H1 (cell line): ENCODE results near the gene DEFB129. TPM values are rescaled to one million over a fixed set of nuclear protein-coding genes. Genes with fewer than 3 reads are reported as not detected.

Experiments
- CTCF ChIA-PET: fragments of 300-600 bp; sonication (Branson Sonifier 250); formaldehyde crosslinking; loops from one replicate; lab custom pipeline; 2021; ENCODE audit not compliant: partially characterized antibody; lab: Charles Lee
- POLR2A ChIA-PET: fragments of 300-600 bp; sonication (Branson Sonifier 250); formaldehyde crosslinking; loops from one replicate; lab custom pipeline; 2021; ENCODE audit warnings: inconsistent platforms; ENCODE audit not compliant: partially characterized antibody; lab: Charles Lee
- DNase-seq, 2 experiments: peaks; one replicate each; pipeline versions ENCODE4 v3.0.0 to v3.0.0-alpha.2; 2010 to 2022; ENCODE audit warnings: low spot score in 2 of 2, low read depth in 1 of 2, mixed read lengths in 1 of 2
- FAIRE-seq: peaks from 2 replicates; lab custom pipeline; 2011; peaks lifted over from hg19 to GRCh38; lab: Jason Lieb, UNC
- H2AFZ ChIP-seq: 2 replicates; pipeline ENCODE4 v1.8.1; 2012; ENCODE audit warnings: low read length, inconsistent platforms
- H2AK5ac ChIP-seq: 2 replicates; pipeline ENCODE4 v1.6.1; 2013; ENCODE audit warnings: low read depth, low read length
- H2BK120ac ChIP-seq: replicated peaks from 2 replicates; pipeline ENCODE3; 2013; ENCODE audit warnings: low read depth, low read length, inconsistent platforms
- H2BK12ac ChIP-seq: 2 replicates; pipeline ENCODE4 v1.6.1; 2013; ENCODE audit warnings: low read depth, low read length
- H2BK15ac ChIP-seq: 2 replicates; pipeline ENCODE4 v1.6.1; 2013; ENCODE audit warnings: low read length
- H2BK20ac ChIP-seq: 2 replicates; pipeline ENCODE4 v1.6.1; 2013; ENCODE audit warnings: low read length
- H2BK5ac ChIP-seq: 2 replicates; pipeline ENCODE4 v1.6.1; 2013; ENCODE audit warnings: low read depth, low read length
- H3K14ac ChIP-seq: 2 replicates; pipeline ENCODE4 v1.6.1; 2013; ENCODE audit warnings: inconsistent platforms; ENCODE audit not compliant: insufficient read length
- H3K18ac ChIP-seq: 2 replicates; pipeline ENCODE4 v1.6.1; 2013; ENCODE audit warnings: low read length; ENCODE audit errors: extremely low read depth
- H3K23ac ChIP-seq: 2 replicates; pipeline ENCODE4 v1.6.1; 2013; ENCODE audit warnings: inconsistent platforms; ENCODE audit not compliant: insufficient read length
- H3K23me2 ChIP-seq: 2 replicates; pipeline ENCODE4 v1.6.1; 2013; ENCODE audit warnings: low read depth, low read length
- H3K27ac ChIP-seq: 2 replicates; pipeline ENCODE4 v1.6.1; 2011; ENCODE audit warnings: low read depth, low read length, inconsistent platforms
- H3K27me3 ChIP-seq, 4 experiments: replicated peaks in 1 of 4; 1 replicate in 1 of 4; 2 replicates in 3 of 4; pipeline versions ENCODE4 v1.6.1 to v1.8.1; 2011 to 2013; ENCODE audit warnings: low read length in 3 of 4, mild to moderate bottlenecking in 3 of 4, inconsistent platforms in 2 of 4, mixed read lengths in 2 of 4, moderate library complexity in 1 of 4; ENCODE audit not compliant: control insufficient read depth in 3 of 4, insufficient read depth in 3 of 4; ENCODE audit errors: extremely low read depth in 1 of 4
- H3K36me3 ChIP-seq, 4 experiments: 2 replicates each; pipeline versions ENCODE4 v1.6.1 to v1.8.1; 2011 to 2013; ENCODE audit warnings: mild to moderate bottlenecking in 4 of 4, low read length in 3 of 4, moderate library complexity in 2 of 4, control low read depth in 1 of 4, inconsistent platforms in 1 of 4; ENCODE audit not compliant: insufficient read depth in 4 of 4, control insufficient read depth in 2 of 4
- H3K4ac ChIP-seq: replicated peaks from 2 replicates; pipeline ENCODE3; 2013; ENCODE audit warnings: low read length, low read depth, mixed read lengths, inconsistent platforms; ENCODE audit not compliant: insufficient read length
- H3K4me1 ChIP-seq, 4 experiments: replicated peaks in 1 of 4; 1 replicate in 1 of 4; 2 replicates in 3 of 4; pipeline versions ENCODE4 v1.6.1 to v1.8.1; 2011 to 2013; ENCODE audit warnings: low read length in 3 of 4, inconsistent platforms in 2 of 4, mixed read lengths in 1 of 4; ENCODE audit not compliant: insufficient read depth in 4 of 4, control insufficient read depth in 3 of 4
- H3K4me2 ChIP-seq, 2 experiments: 2 replicates each; pipeline versions ENCODE4 v1.6.1 to v1.8.1; 2011 to 2013; ENCODE audit warnings: low read depth in 2 of 2, low read length in 2 of 2, control low read depth in 1 of 2, inconsistent platforms in 1 of 2, mild to moderate bottlenecking in 1 of 2; ENCODE audit not compliant: insufficient read depth in 1 of 2
- H3K4me3 ChIP-seq, 4 experiments: fragments of 200-600, 300-600 bp in 1 of 4; sonication (generic), shearing (Covaris generic), sonication (Bioruptor Twin) in 1 of 4; 2 replicates each; pipeline versions ENCODE4 v1.5.1 to v1.8.1; 2011 to 2016; ENCODE audit warnings: low read length in 4 of 4, low read depth in 3 of 4, control low read depth in 2 of 4, inconsistent platforms in 2 of 4, mild to moderate bottlenecking in 2 of 4, mixed read lengths in 1 of 4, moderate library complexity in 1 of 4; ENCODE audit not compliant: insufficient read depth in 2 of 4; ENCODE audit errors: extremely low read depth in 1 of 4
- H3K56ac ChIP-seq: replicated peaks from 2 replicates; pipeline ENCODE3; 2013; ENCODE audit warnings: low read depth, mild to moderate bottlenecking, mixed read lengths, low read length, inconsistent platforms; ENCODE audit not compliant: insufficient read length
- H3K79me1 ChIP-seq: 2 replicates; pipeline ENCODE4 v1.6.1; 2013; ENCODE audit warnings: low read depth, low read length, control low read depth
- H3K79me2 ChIP-seq, 2 experiments: 2 replicates each; pipeline versions ENCODE4 v1.6.1 to v1.8.1; 2012 to 2013; ENCODE audit warnings: low read length in 2 of 2, mild to moderate bottlenecking in 2 of 2, inconsistent platforms in 1 of 2; ENCODE audit not compliant: insufficient read depth in 2 of 2, control insufficient read depth in 1 of 2
- H3K9ac ChIP-seq, 4 experiments: replicated peaks in 1 of 4; 1 replicate in 1 of 4; 2 replicates in 3 of 4; pipeline versions ENCODE4 v1.6.1 to v1.8.1; 2011 to 2013; ENCODE audit warnings: low read depth in 3 of 4, low read length in 3 of 4, control low read depth in 2 of 4, mild to moderate bottlenecking in 2 of 4, moderate library complexity in 2 of 4, inconsistent platforms in 1 of 4; ENCODE audit errors: extremely low read depth in 1 of 4
- H3K9me3 ChIP-seq, 2 experiments: 2 replicates each; pipeline versions ENCODE4 v1.6.1 to v1.8.1; 2012 to 2013; ENCODE audit warnings: mild to moderate bottlenecking in 2 of 2, moderate library complexity in 2 of 2, control low read depth in 1 of 2, inconsistent platforms in 1 of 2, low read depth in 1 of 2, low read length in 1 of 2, mixed read lengths in 1 of 2; ENCODE audit not compliant: insufficient read depth in 2 of 2
- H4K20me1 ChIP-seq, 2 experiments: replicated peaks in 1 of 2; 2 replicates each; pipeline versions ENCODE3 to v1.8.1; 2011 to 2013; ENCODE audit warnings: inconsistent platforms in 2 of 2, low read length in 2 of 2, mild to moderate bottlenecking in 1 of 2; ENCODE audit not compliant: insufficient read depth in 2 of 2, control insufficient read depth in 1 of 2
- H4K5ac ChIP-seq: 2 replicates; pipeline ENCODE4 v1.6.1; 2013; ENCODE audit warnings: low read length, low read depth, mixed read lengths, inconsistent platforms; ENCODE audit not compliant: insufficient read length
- H4K8ac ChIP-seq: 2 replicates; pipeline ENCODE4 v1.8.0; 2013; ENCODE audit warnings: mild to moderate bottlenecking, moderate library complexity, low read length, inconsistent platforms; ENCODE audit not compliant: insufficient read depth; ENCODE audit errors: extremely low read depth
- H4K91ac ChIP-seq: replicated peaks from 2 replicates; pipeline ENCODE3; 2013; ENCODE audit warnings: low read length, mixed read lengths, inconsistent platforms; ENCODE audit not compliant: insufficient read length
- ATF2 ChIP-seq: IDR thresholded peaks from 2 replicates; pipeline ENCODE4 v1.6.1; 2012; ENCODE audit warnings: low read length, inconsistent platforms
- CHD2 ChIP-seq: IDR thresholded peaks from 2 replicates; pipeline ENCODE4 v1.6.1; 2012; ENCODE audit warnings: low read length, improper control_type of control experiment
- GABPA ChIP-seq: IDR thresholded peaks from 2 replicates; pipeline ENCODE4 v1.6.1; 2011; ENCODE audit warnings: mild to moderate bottlenecking, low read length, moderate library complexity, borderline replicate concordance; ENCODE audit not compliant: insufficient read depth
- JUND ChIP-seq: IDR thresholded peaks from 2 replicates; pipeline ENCODE4 v1.6.1; 2011; ENCODE audit warnings: mild to moderate bottlenecking, improper control_type of control experiment, low read length
- RNF2 ChIP-seq: fragments of 200-900, 300-1000 bp; sonication (generic); IDR thresholded peaks from 2 replicates; pipeline ENCODE4 v1.7.1; 2016; ENCODE audit warnings: borderline replicate concordance, low read depth, mild to moderate bottlenecking, antibody characterized with exemption, low read length; ENCODE audit not compliant: poor library complexity, severe bottlenecking; ENCODE audit errors: missing control alignments
- SIRT6 ChIP-seq: IDR thresholded peaks from one replicate; pipeline ENCODE4 v1.7.1; 2012; ENCODE audit warnings: low read length, inconsistent platforms
- USF2 ChIP-seq: IDR thresholded peaks from 2 replicates; pipeline ENCODE4 v1.6.1; 2011; ENCODE audit warnings: low read length, improper control_type of control experiment
- WGBS, 2 experiments: shearing (Covaris generic) in 1 of 2; methylation state at CpG; one replicate each; pipeline versions ENCODE4 v1.1.6 to v1.1.7; 2013 to 2015; ENCODE audit warnings: low lambda C conversion rate in 2 of 2, mixed read lengths in 2 of 2, inconsistent platforms in 1 of 2, low coverage in 1 of 2, missing lambda C conversion rate in 1 of 2; ENCODE audit not compliant: insufficient replicate concordance in 2 of 2, insufficient coverage in 1 of 2, insufficient read length in 1 of 2; ENCODE audit errors: extremely low coverage in 1 of 2, missing lambda C conversion rate in 1 of 2; 5-methylcytosine and 5-hydroxymethylcytosine counted together
- polyA plus RNA-seq, 7 experiments: library from polyadenylated mRNA; depleted of rRNA in 3 of 7; stranded (reverse) in 5 of 7; unstranded in 2 of 7; fragments of >200 nt in 5 of 7; fragments of 200-250 nt in 2 of 7; gene quantifications; 1 replicate in 5 of 7; 2 replicates in 1 of 7; 4 replicates in 1 of 7; pipeline versions ENCODE4 v1.2.1 to v1.2.3, GENCODE V29; 2011 to 2013; ENCODE audit warnings: missing spikeins in 2 of 7, mixed read lengths in 2 of 7
- total RNA-seq: library from RNA; stranded (reverse); fragmentation: NEBNext Ultra II Directional; extraction: Animal tissue kit (Norgen Biotek cat#: 25700); gene quantifications from 2 replicates; pipeline ENCODE4 v1.2.1, GENCODE V29; 2021

Gene DEFB129
- total and polyA plus RNA-seq, 2 of the 8 experiments (the other 6 are each of a cell fraction or from before 2014, with no cell fraction given) = not detected

DNA sequence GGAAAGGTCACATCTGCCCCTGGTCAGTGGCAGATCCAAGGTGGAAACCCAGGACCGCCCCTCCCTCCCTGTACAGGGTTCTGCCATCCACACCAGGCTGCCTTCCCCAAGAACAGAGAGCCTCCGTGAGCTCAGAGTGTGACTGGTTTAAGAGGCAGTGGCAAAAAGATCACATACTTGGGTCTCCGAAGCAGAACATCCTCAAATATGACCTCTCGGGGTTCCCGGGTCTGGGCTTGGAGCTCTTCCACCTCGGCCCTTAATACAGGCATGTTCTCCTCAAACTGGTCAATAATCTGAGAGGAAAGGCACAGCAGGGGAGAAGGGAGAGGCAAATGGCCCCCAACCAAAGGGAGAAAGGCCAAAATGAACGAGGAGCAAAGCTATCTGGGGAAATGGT is 48.7 kb downstream of the DEFB129 start:
- no peak overlapping the region for H2AK5ac ChIP-seq
- no peak overlapping the region for H2BK20ac ChIP-seq
- H3K79me2 ChIP-seq = no peaks in the 10 kb centered on the region
- TF ChIP-seq ATF2 (no peak), USF2 (no peak), GABPA (no peak), SIRT6 (no peak), CHD2 (no peak), RNF2 (no peak), JUND (no peak)
- TF ChIP-seq, all 59 proteins: peak for 0
- Histone ChIP-seq H3K14ac (no peak overlapping the region), H3K36me3 (peaks cover 8 to 21% (median 13%) of the 10 kb centered on the region in 4 experiments; a peak in 7 of 8 replicates), H3K9ac (no peak overlapping the region), H3K27me3 (0 out of 7 replicates have a peak, but pooled peaks cover 0 to 2% (median 0%) of the 10 kb centered on the region in 4 experiments), H2BK120ac (no peak overlapping the region), H2BK5ac (no peak overlapping the region), H2BK15ac (no peak overlapping the region), H3K4ac (no peak overlapping the region), H3K9me3 (no peaks in the 10 kb centered on the region), H2BK12ac (no peak overlapping the region), H4K5ac (no peak overlapping the region), H3K4me2 (no peak overlapping the region), H3K4me3 (no peak overlapping the region), H3K18ac (no peak overlapping the region), H3K79me1 (no peaks in the 10 kb centered on the region; the same call in 1 of the 2 replicates), H3K23me2 (no peaks in the 10 kb centered on the region; the same call in 1 of the 2 replicates), H3K4me1 (peaks cover 0 to 4% (median 4%) of the 10 kb centered on the region in 4 experiments; a peak in 4 of 7 replicates), H4K91ac (no peak overlapping the region), H2AFZ (no peak overlapping the region), H4K8ac (no peak overlapping the region), H3K56ac (no peak overlapping the region), H3K23ac (no peak overlapping the region), H3K27ac (no peak overlapping the region), H4K20me1 (peaks cover 2 to 8% of the 10 kb centered on the region in 2 experiments)
- FAIRE-seq (no peak), DNase-seq (no peak)
- CTCF ChIA-PET = interaction anchor here (2.5 kb wide), 1 partner anchor 55 kb away, joined by 12 read pairs; no protein-coding TSS in a partner anchor
- POLR2A ChIA-PET = interaction anchor here (0.9 kb wide), 1 partner anchor 55 kb away, joined by 3 read pairs; no protein-coding TSS in a partner anchor
- WGBS, 2 experiments = 93% methylated on average over 7 of the region's 7 CpGs; no CpG with 5 or more reads in 1 of the 2 experiments
